Brain microvascular endothelial cell (primary cell): ENCODE results near the gene KCNAB2.

Experiments used
- DNase-seq: peaks from one replicate; pipeline ENCODE4 v3.0.0-alpha.2; 2020
- H3K27ac ChIP-seq: fragments of 250-450 bp; sonication (Bioruptor Pico); 2 replicates; pipeline ENCODE4 v1.5.1; 2020; ENCODE audit warnings: mild to moderate bottlenecking, moderate library complexity
- H3K27me3 ChIP-seq: fragments of 250-450 bp; sonication (Bioruptor Pico); replicated peaks from 2 replicates; pipeline ENCODE4 v1.5.1; 2020; ENCODE audit warnings: mild to moderate bottlenecking
- H3K36me3 ChIP-seq: fragments of 250-450 bp; sonication (Bioruptor Pico); replicated peaks from 2 replicates; pipeline ENCODE4 v1.5.1; 2020; ENCODE audit warnings: mild to moderate bottlenecking
- H3K4me3 ChIP-seq: 2 replicates; pipeline ENCODE4 v1.5.1; 2011; ENCODE audit warnings: low read depth, mild to moderate bottlenecking, control low read depth, low read length, moderate library complexity
- in situ Hi-C: cut with HindIII; loops from 2 replicates; pipeline ENCODE4 v1.10.0; 2017; ENCODE audit warnings: low sequenced_read_pairs, low pct_ligation_motif_present
- TF ChIP-seq, protein P1 (sequence below): IDR thresholded peaks from 2 replicates; pipeline ENCODE4 v1.5.1; 2011; ENCODE audit warnings: low read depth, mild to moderate bottlenecking, moderate library complexity, low read length, control low read depth, inconsistent platforms; ENCODE audit errors: missing control alignments

The KCNAB2 gene

DNA sequence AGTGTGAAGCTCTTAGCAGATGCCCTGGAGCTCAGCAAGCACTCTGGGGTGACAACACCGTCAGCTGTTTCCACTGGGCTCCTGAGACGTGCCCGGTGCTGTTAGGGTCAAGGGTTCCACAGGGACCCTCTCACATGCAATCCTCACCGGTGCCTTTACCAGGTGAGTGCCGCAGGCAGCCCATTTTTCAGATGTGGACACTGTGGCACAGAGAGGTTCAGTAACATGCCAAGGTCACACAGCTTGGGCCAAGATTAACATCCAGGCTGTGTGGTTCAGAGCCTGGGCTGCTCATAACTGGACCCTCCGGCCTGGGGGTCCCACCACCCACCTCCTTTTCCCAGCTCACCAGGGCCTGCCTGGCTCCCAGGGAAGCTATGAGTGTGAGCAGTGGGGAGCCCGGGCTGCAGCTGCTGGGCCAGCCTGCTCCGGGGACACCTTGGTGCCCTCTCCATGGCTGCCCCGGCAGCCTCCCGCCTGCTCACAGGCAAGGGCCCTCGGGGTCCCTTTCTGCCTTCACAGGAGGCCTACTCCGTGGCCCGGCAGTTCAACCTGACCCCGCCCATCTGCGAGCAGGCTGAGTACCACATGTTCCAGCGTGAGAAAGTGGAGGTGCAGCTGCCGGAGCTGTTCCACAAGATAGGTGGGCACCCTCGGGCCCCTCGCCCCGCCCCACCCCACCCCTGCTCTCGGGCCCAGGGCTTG, 49.3 kb downstream of the KCNAB2 start:
- H3K27ac ChIP-seq: no peak overlapping the region
- peaks cover 2% of the 10 kb centered on the region for H3K27me3 ChIP-seq
- in situ Hi-C loops: no loop called here
- DNase-seq: no peak
- H3K36me3 ChIP-seq: no peaks in the 10 kb centered on the region
- TF ChIP-seq, protein P1, sequence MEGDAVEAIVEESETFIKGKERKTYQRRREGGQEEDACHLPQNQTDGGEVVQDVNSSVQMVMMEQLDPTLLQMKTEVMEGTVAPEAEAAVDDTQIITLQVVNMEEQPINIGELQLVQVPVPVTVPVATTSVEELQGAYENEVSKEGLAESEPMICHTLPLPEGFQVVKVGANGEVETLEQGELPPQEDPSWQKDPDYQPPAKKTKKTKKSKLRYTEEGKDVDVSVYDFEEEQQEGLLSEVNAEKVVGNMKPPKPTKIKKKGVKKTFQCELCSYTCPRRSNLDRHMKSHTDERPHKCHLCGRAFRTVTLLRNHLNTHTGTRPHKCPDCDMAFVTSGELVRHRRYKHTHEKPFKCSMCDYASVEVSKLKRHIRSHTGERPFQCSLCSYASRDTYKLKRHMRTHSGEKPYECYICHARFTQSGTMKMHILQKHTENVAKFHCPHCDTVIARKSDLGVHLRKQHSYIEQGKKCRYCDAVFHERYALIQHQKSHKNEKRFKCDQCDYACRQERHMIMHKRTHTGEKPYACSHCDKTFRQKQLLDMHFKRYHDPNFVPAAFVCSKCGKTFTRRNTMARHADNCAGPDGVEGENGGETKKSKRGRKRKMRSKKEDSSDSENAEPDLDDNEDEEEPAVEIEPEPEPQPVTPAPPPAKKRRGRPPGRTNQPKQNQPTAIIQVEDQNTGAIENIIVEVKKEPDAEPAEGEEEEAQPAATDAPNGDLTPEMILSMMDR: no peak
- no peak overlapping the region for H3K4me3 ChIP-seq

DNA sequence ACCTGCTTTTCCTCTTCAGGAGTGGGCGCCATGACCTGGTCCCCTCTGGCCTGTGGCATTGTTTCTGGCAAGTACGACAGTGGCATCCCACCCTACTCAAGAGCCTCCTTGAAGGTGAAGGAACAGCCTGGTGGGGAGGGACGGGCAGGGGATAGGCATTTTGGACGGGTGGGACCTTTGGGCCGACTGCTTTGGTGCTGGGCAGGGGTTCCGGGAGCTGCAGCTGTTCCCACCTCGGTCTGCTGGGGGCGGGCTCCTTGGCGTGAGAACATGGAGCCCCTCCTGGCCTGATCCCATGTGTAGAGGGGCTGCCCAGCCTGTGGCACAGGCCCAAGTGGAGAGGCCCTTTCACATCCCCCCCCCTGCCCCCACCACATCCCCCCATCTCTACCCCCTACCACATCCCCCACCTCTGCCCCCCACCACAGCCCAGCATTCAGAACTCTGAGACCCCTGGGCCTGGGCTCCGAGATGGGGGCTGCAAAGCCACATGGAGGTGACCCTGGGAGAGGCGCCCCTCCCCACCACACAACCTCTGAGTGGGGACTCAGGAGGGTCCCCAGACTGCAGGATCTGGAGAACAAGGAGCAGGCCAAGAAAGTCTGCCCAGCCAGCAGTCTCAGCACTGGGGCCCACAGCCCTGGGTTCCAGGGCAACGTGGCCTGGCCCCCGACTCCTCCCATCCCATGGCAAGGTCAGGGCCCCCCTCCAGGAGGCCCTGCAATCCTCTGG, 50.0 kb downstream of the KCNAB2 start:
- no peak overlapping the region for H3K27ac ChIP-seq
- in situ Hi-C loops: no loop called here
- no peaks in the 10 kb centered on the region for H3K36me3 ChIP-seq
- no peak for DNase-seq
- peaks cover 2% of the 10 kb centered on the region for H3K27me3 ChIP-seq
- no peak overlapping the region for H3K4me3 ChIP-seq
- TF ChIP-seq, protein P1: no peak

DNA sequence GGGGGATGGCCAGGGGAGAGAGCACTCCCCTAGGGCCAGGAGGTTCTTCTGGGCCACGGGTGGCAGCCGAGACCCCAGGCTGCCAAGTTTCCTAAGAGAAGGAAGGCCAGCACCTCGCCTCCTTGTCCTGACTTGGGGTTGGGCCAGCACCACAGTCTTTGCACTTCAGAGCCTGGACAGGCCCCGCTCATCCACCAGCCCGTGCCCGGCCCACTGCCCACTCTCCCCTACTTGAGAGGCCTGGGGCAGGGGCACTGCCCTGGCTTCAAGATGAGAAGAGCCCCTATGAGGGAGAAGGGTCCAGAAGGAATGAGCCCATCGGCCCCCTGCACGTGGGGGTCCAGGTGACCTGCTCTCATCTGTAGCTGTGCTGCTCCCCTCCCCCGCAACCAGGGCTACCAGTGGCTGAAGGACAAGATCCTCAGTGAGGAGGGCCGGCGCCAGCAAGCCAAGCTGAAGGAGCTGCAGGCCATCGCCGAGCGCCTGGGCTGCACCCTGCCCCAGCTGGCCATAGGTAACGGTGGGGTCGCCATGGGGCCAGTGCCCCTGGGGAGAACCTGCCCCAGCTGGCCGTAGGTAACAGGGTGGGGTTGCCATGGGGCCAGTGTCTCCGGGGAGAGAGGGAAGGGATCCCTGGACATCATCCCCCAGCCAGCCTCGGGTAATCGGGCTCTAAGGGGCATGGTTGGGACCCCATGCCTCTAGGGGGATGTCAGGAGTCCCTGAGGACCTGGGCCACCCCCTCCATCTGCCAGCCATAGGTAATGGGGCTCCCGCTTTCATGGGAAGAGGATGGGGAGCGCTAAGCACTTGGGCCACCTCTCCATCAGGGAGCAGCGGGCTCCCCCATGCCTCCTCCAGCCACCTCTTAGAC, 50.8 kb downstream of the KCNAB2 start:
- no peak for DNase-seq
- Histone ChIP-seq H3K27me3 (peaks cover 2% of the 10 kb centered on the region), H3K27ac (no peak overlapping the region), H3K36me3 (no peaks in the 10 kb centered on the region), H3K4me3 (no peak overlapping the region)
- in situ Hi-C loops: no loop called here
- TF ChIP-seq, protein P1: no peak

DNA sequence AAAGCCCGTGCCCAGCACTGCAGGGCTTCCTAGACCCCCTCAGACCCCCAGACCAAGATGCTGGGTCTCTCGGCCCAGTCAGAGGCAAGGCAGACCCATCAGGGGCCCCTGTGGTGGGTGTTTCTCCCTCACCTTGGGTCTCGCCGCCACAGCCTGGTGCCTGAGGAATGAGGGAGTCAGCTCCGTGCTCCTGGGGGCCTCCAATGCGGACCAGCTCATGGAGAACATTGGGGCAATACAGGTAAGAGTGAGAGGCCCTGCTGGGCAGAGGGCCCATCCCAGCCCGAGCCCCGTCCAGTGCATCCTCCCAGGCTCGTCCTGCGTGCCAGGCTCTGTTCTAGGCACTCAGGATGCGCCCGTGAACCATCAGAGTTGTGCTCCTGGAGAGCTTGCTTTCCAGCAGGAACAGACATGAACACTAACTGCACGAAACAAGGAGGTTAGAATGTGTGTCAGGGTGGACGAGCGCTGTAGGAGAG, 51.5 kb downstream of the KCNAB2 start:
- H3K4me3 ChIP-seq: no peak overlapping the region
- DNase-seq: no peak
- H3K36me3 ChIP-seq: no peaks in the 10 kb centered on the region
- TF ChIP-seq, protein P1: no peak
- no peak overlapping the region for H3K27ac ChIP-seq
- peaks cover 2% of the 10 kb centered on the region for H3K27me3 ChIP-seq
- in situ Hi-C loops: no loop called here

DNA sequence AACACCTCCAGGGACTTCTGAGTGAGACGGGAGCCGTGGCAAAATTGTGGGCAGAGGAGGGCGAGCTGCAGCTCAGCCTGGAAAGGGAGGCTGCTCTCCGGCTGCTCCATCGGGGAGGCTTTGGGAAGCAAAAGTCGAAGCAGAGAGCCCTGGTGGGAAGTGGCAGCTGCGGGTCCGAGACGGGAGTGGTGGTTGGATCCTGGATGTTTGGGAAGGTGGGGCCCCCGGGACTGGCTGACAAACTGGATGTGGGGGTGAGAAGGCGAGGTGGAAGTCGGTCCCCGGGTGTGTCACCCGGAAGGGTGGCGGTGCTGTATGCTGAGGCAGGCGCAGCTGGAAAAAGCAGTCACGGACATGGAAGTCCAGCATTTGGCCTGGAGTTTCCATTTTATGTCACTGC, 52.1 kb downstream of the KCNAB2 start:
- DNase-seq: no peak
- Histone ChIP-seq H3K27me3 (peaks cover 2% of the 10 kb centered on the region), H3K4me3 (no peak overlapping the region), H3K36me3 (no peaks in the 10 kb centered on the region), H3K27ac (no peak overlapping the region)
- TF ChIP-seq, protein P1: no peak
- in situ Hi-C loops: no loop called here
